ENCODE measurements around the gene TRPT1. TPM values are rescaled to one million over a fixed set of nuclear protein-coding genes. Genes with fewer than 3 reads are reported as not detected.
A peak's percentile ranks its signal among the peaks of the same experiment; 100 is the strongest.
"Not testable (repeated sequence)": the region's sequence is repeated elsewhere in the genome, so short reads cannot be mapped to it uniquely, and the experiment has no call there.

The TRPT1 gene
- polyA plus RNA-seq, 1 donor = 38.3 TPM

GRCh38 chr11:64250415-64251015, 24.5 kb upstream of the TRPT1 start:
- no CpG with 5 or more reads among the region's 13 CpGs for WGBS (ENCODE audit: insufficient coverage, low lambda C conversion rate)
- H3K9me3 ChIP-seq (ENCODE audit: control insufficient read depth, low read depth, low read length) = no peaks in the 10 kb centered on the region
- H3K27me3 ChIP-seq (ENCODE audit: control insufficient read depth, insufficient read depth, low read length) = no peaks in the 10 kb centered on the region
- no peak for DNase-seq
- peaks cover 52% of the 10 kb centered on the region for H3K4me1 ChIP-seq (ENCODE audit: control insufficient read depth, insufficient read depth, low read length)
- H3K36me3 ChIP-seq (ENCODE audit: control insufficient read depth, insufficient read depth, low read length) = peaks cover 24% of the 10 kb centered on the region
- no peak overlapping the region for H3K27ac ChIP-seq (ENCODE audit: low read length)
- peak overlapping the region; percentile 73 for H3K4me3 ChIP-seq (ENCODE audit: low read length)

GRCh38 chr11:64249563-64250414, 23.8 kb upstream of the TRPT1 start:
- H3K4me1 ChIP-seq (ENCODE audit: control insufficient read depth, insufficient read depth, low read length) = peaks cover 57% of the 10 kb centered on the region

GRCh38 chr11:64249038-64249437, 23.1 kb upstream of the TRPT1 start:
- Histone ChIP-seq H3K36me3 (ENCODE audit: control insufficient read depth, insufficient read depth, low read length) (peaks cover 13% of the 10 kb centered on the region), H3K4me3 (ENCODE audit: low read length) (no peak overlapping the region), H3K27me3 (ENCODE audit: control insufficient read depth, insufficient read depth, low read length) (no peaks in the 10 kb centered on the region), H3K4me1 (ENCODE audit: control insufficient read depth, insufficient read depth, low read length) (peaks cover 54% of the 10 kb centered on the region), H3K27ac (ENCODE audit: low read length) (no peak overlapping the region), H3K9me3 (ENCODE audit: control insufficient read depth, low read depth, low read length) (no peaks in the 10 kb centered on the region)
- DNase-seq = no peak
- WGBS (ENCODE audit: insufficient coverage, low lambda C conversion rate) = no CpG with 5 or more reads among the region's 4 CpGs

More at GRCh38 chr11:64249563-64250414, 23.8 kb upstream of the TRPT1 start:
- WGBS (ENCODE audit: insufficient coverage, low lambda C conversion rate) = no CpG with 5 or more reads among the region's 8 CpGs
- no peak overlapping the region for H3K27ac ChIP-seq (ENCODE audit: low read length)
- peaks cover 17% of the 10 kb centered on the region for H3K36me3 ChIP-seq (ENCODE audit: control insufficient read depth, insufficient read depth, low read length)
- no peak overlapping the region for H3K4me3 ChIP-seq (ENCODE audit: low read length)
- H3K9me3 ChIP-seq (ENCODE audit: control insufficient read depth, low read depth, low read length) = no peaks in the 10 kb centered on the region
- DNase-seq = no peak
- H3K27me3 ChIP-seq (ENCODE audit: control insufficient read depth, insufficient read depth, low read length) = no peaks in the 10 kb centered on the region

DNA sequence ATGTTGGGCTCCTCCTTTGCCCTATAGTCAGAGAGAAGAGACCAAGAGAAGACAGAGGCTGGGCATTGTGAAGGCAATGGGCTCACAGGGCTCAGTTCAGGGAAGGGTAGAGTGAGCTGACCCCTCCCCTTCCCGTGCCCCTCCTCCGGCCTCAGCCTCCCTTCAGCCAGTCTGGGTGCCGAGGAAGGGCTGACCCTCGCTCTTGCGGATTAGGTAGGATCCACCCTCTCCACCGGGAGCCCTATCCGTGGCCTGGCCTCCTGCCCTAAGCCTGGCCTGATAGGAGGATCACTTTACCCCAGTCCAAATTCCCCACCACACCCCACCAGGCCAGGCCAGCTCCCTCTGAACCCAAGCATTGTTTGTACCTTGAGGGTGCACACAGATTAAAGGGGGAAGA, 22.6 kb upstream of the TRPT1 start:
- WGBS (ENCODE audit: insufficient coverage, low lambda C conversion rate) = no CpG with 5 or more reads among the region's 7 CpGs
- H3K27ac ChIP-seq (ENCODE audit: low read length) = no peak overlapping the region
- no peak for DNase-seq
- H3K27me3 ChIP-seq (ENCODE audit: control insufficient read depth, insufficient read depth, low read length) = no peaks in the 10 kb centered on the region
- peaks cover 51% of the 10 kb centered on the region for H3K4me1 ChIP-seq (ENCODE audit: control insufficient read depth, insufficient read depth, low read length)
- no peaks in the 10 kb centered on the region for H3K9me3 ChIP-seq (ENCODE audit: control insufficient read depth, low read depth, low read length)
- H3K4me3 ChIP-seq (ENCODE audit: low read length) = no peak overlapping the region
- H3K36me3 ChIP-seq (ENCODE audit: control insufficient read depth, insufficient read depth, low read length) = peaks cover 14% of the 10 kb centered on the region

GRCh38 chr11:64247729-64248531, 21.9 kb upstream of the TRPT1 start:
- H3K4me1 ChIP-seq (ENCODE audit: control insufficient read depth, insufficient read depth, low read length) = peaks cover 49% of the 10 kb centered on the region
- H3K9me3 ChIP-seq (ENCODE audit: control insufficient read depth, low read depth, low read length) = no peaks in the 10 kb centered on the region
- 20% methylated on average over 2 of the region's 31 CpGs for WGBS (ENCODE audit: insufficient coverage, low lambda C conversion rate)
- peaks cover 15% of the 10 kb centered on the region for H3K36me3 ChIP-seq (ENCODE audit: control insufficient read depth, insufficient read depth, low read length)
- H3K27ac ChIP-seq (ENCODE audit: low read length) = peak overlapping the region; percentile 91
- peak overlapping the region; percentile 80 for H3K4me3 ChIP-seq (ENCODE audit: low read length)
- peak in 1 of 2 donors; percentile 64 for DNase-seq
- H3K27me3 ChIP-seq (ENCODE audit: control insufficient read depth, insufficient read depth, low read length) = no peaks in the 10 kb centered on the region

- peak; percentile 74 to 86 for DNase-seq
- WGBS (ENCODE audit: insufficient coverage, low lambda C conversion rate) = no CpG with 5 or more reads among the region's 74 CpGs
- H3K27me3 ChIP-seq (ENCODE audit: control insufficient read depth, insufficient read depth, low read length) = no peaks in the 10 kb centered on the region
- H3K9me3 ChIP-seq (ENCODE audit: control insufficient read depth, low read depth, low read length) = no peaks in the 10 kb centered on the region
- peak within 1 kb of the TSS; percentile 91 for H3K27ac ChIP-seq (ENCODE audit: low read length)
- H3K4me1 ChIP-seq (ENCODE audit: control insufficient read depth, insufficient read depth, low read length) = peaks cover 52% of the 10 kb centered on the region
- peak within 1 kb of the TSS; percentile 83 for H3K4me3 ChIP-seq (ENCODE audit: low read length)
- peaks cover 16% of the 10 kb centered on the region for H3K36me3 ChIP-seq (ENCODE audit: control insufficient read depth, insufficient read depth, low read length)
Observed at GRCh38 chr11:64246871-64247728, 21.1 kb upstream of the TRPT1 start, which contains the start of gene PPP1R14B. PPP1R14B (minus strand) TSS chr11:64246943; CDS start chr11:64246673, 270 bp downstream.

DNA sequence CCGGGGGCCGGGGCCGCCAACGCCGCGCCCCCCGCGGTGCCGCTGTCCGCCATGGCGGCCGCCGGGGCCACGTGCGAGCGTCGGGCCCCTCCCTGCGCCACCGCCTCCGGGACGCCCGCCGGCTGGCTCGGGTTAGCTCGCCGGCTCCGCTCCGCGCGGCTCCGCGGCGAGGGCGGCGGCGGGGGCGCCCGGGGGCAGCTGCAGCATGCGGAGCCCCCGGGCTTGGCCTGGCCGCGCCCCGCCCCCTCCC, 20.6 kb upstream of the TRPT1 start:
- H3K27ac ChIP-seq (ENCODE audit: low read length) = peak overlapping the region; percentile 89
- H3K27me3 ChIP-seq (ENCODE audit: control insufficient read depth, insufficient read depth, low read length); H3K4me3 ChIP-seq (ENCODE audit: low read length); H3K9me3 ChIP-seq (ENCODE audit: control insufficient read depth, low read depth, low read length); DNase-seq: not testable (repeated sequence)
- peaks cover 52% of the 10 kb centered on the region for H3K4me1 ChIP-seq (ENCODE audit: control insufficient read depth, insufficient read depth, low read length)
- no CpG with 5 or more reads among the region's 43 CpGs for WGBS (ENCODE audit: insufficient coverage, low lambda C conversion rate)
- H3K36me3 ChIP-seq (ENCODE audit: control insufficient read depth, insufficient read depth, low read length) = peaks cover 16% of the 10 kb centered on the region

DNA sequence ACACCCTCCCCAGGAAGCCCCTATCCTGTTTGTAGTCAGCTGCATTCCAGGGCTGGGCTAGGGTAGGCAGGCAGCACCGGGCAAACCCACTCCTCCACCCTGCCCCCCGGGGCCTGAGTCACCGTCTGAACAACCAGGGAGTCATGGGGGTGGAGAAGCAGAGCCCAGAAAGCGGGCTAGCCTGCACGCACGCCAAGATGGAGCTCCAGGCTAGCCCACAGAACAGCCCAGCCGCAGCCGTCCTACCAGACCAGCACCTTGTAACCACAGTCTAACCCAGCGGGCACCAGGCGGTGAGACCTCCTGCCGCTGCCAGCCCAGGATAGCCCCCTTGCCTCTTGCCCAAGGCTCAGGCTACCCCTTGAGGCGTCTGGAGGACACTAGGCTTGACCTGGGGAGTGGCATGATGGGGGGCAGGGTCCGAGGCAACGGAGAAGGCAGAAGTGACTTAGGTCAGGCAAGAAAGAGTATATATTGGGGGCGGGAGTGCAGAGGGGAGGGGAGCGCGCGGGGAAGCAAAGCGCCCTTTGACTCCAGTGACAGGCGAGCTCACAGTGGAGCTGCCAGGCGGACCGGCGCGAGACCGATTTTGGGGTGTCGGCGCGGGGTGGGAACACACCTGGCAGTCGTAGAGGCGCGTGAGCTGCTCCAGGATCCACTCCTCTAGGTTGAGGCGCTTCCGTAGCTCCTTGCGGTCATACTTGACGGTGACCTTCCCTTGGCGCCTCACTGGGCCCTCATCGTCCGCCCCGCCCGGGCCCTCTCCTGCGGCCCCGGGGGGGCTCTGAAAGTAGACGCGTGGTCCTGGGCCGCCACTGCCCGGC, 20.0 kb upstream of the TRPT1 start:
- no CpG with 5 or more reads among the region's 46 CpGs for WGBS (ENCODE audit: insufficient coverage, low lambda C conversion rate)
- H3K36me3 ChIP-seq (ENCODE audit: control insufficient read depth, insufficient read depth, low read length) = peaks cover 16% of the 10 kb centered on the region
- H3K4me1 ChIP-seq (ENCODE audit: control insufficient read depth, insufficient read depth, low read length) = peaks cover 50% of the 10 kb centered on the region
- no peaks in the 10 kb centered on the region for H3K27me3 ChIP-seq (ENCODE audit: control insufficient read depth, insufficient read depth, low read length)
- peak; percentile 74 to 83 for DNase-seq
- H3K9me3 ChIP-seq (ENCODE audit: control insufficient read depth, low read depth, low read length) = no peaks in the 10 kb centered on the region
- peak overlapping the region; percentile 89 for H3K27ac ChIP-seq (ENCODE audit: low read length)
- peak overlapping the region; percentile 83 for H3K4me3 ChIP-seq (ENCODE audit: low read length)

- Histone ChIP-seq H3K27ac (ENCODE audit: low read length) (peak overlapping the region; percentile 89), H3K27me3 (ENCODE audit: control insufficient read depth, insufficient read depth, low read length) (no peaks in the 10 kb centered on the region), H3K4me1 (ENCODE audit: control insufficient read depth, insufficient read depth, low read length) (peaks cover 47% of the 10 kb centered on the region), H3K4me3 (ENCODE audit: low read length) (peak overlapping the region; percentile 83), H3K9me3 (ENCODE audit: control insufficient read depth, low read depth, low read length) (no peaks in the 10 kb centered on the region), H3K36me3 (ENCODE audit: control insufficient read depth, insufficient read depth, low read length) (peaks cover 16% of the 10 kb centered on the region)
- WGBS (ENCODE audit: insufficient coverage, low lambda C conversion rate) = no CpG with 5 or more reads among the region's 6 CpGs
- DNase-seq = no peak
Observed at GRCh38 chr11:64245401-64245796, 19.4 kb upstream of the TRPT1 start.
